Uterus (tissue), 4 donors: ENCODE measurements around the gene DIP2B. TPM values are rescaled to one million over a fixed set of nuclear protein-coding genes. Genes with fewer than 3 reads are reported as not detected.

ENCODE experiments used
- DNase-seq, 2 donors: peaks; one replicate each; pipeline ENCODE4 v3.0.0-alpha.2; 2019 to 2020
- H3K27ac ChIP-seq, 2 donors: fragments of 200-600 bp; sonication (generic); 1 replicate in 1 of 2; 2 replicates in 1 of 2; pipeline ENCODE4 v1.5.1; 2016 to 2018
- H3K27me3 ChIP-seq, 2 donors: fragments of 200-600 bp; sonication (generic); one replicate each; pipeline ENCODE4 v1.5.1; 2018 to 2019; ENCODE audit warnings: control low read depth in 1 of 2
- H3K36me3 ChIP-seq, 2 donors: fragments of 200-600 bp; sonication (generic); one replicate each; pipeline ENCODE4 v1.5.1; 2019; ENCODE audit warnings: control low read depth in 1 of 2
- H3K4me1 ChIP-seq, 2 donors: fragments of 200-600 bp; sonication (generic); one replicate each; pipeline ENCODE4 v1.5.1; 2018 to 2019; ENCODE audit warnings: control low read depth in 1 of 2
- H3K4me3 ChIP-seq, 2 donors: fragments of 200-600 bp; sonication (generic); 1 replicate in 1 of 2; 2 replicates in 1 of 2; pipeline ENCODE4 v1.5.1; 2018 to 2019; ENCODE audit warnings: mild to moderate bottlenecking in 1 of 2
- H3K9me3 ChIP-seq, 2 donors: fragments of 200-600 bp; sonication (generic); one replicate each; pipeline ENCODE4 v1.5.1; 2019; ENCODE audit warnings: control low read depth in 1 of 2
- POLR2A ChIP-seq, 2 donors: fragments of 450-650 bp; IDR thresholded peaks; one replicate each; pipeline ENCODE4 v1.6.1; 2016; ENCODE audit warnings: antibody characterized with exemption in 2 of 2, mild to moderate bottlenecking in 1 of 2, moderate library complexity in 1 of 2
- intact Hi-C: fragments of 100-400 bp; cut with DNase I; formaldehyde crosslinking; loops from one replicate; pipeline ENCODE4 v1.15.1; 2023; ENCODE audit warnings: low total_unique reads
- total RNA-seq, 4 donors: library from RNA; depleted of rRNA in 3 of 4; stranded (reverse); fragments of >200 nt in 3 of 4; gene quantifications; one replicate each; pipeline versions ENCODE4 v1.1.0 to v1.2.4, GENCODE V29; 2014 to 2023
- TF ChIP-seq, protein P1 (sequence below), 4 experiments: fragments of 200-600 bp in 2 of 4; fragments of 450-650 bp in 2 of 4; sonication (generic) in 2 of 4; IDR thresholded peaks; one replicate each; pipeline ENCODE4 v1.5.1; 2016 to 2019; ENCODE audit warnings: antibody characterized with exemption in 4 of 4, mild to moderate bottlenecking in 2 of 4, moderate library complexity in 1 of 4
- donor health status: DM: yes; HTN: yes; CAD: no.

DIP2B gene
- total RNA-seq, 4 donors from 2014 or later, result 5.6 to 47.0 (median 14.9) TPM

GRCh38 chr12:50572287-50572686 lies 67.5 kb downstream of the DIP2B start:
- H3K4me1 ChIP-seq, result peaks cover 24 to 25% of the 10 kb centered on the region in 2 donors
- intact Hi-C loops, result no loop called here
- H3K4me3 ChIP-seq, result no peak overlapping the region
- no peaks in the 10 kb centered on the region for H3K36me3 ChIP-seq
- TF ChIP-seq, protein P1, sequence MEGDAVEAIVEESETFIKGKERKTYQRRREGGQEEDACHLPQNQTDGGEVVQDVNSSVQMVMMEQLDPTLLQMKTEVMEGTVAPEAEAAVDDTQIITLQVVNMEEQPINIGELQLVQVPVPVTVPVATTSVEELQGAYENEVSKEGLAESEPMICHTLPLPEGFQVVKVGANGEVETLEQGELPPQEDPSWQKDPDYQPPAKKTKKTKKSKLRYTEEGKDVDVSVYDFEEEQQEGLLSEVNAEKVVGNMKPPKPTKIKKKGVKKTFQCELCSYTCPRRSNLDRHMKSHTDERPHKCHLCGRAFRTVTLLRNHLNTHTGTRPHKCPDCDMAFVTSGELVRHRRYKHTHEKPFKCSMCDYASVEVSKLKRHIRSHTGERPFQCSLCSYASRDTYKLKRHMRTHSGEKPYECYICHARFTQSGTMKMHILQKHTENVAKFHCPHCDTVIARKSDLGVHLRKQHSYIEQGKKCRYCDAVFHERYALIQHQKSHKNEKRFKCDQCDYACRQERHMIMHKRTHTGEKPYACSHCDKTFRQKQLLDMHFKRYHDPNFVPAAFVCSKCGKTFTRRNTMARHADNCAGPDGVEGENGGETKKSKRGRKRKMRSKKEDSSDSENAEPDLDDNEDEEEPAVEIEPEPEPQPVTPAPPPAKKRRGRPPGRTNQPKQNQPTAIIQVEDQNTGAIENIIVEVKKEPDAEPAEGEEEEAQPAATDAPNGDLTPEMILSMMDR (IDR thresholded peaks at IDR 0.05), result no peak
- TF ChIP-seq POLR2A (IDR thresholded peaks at IDR 0.05), result no peak
- peak overlapping the region; percentile 56 to 57 for H3K27ac ChIP-seq
- H3K9me3 ChIP-seq, result no peaks in the 10 kb centered on the region
- DNase-seq, result peak in 1 of 2 donors; percentile 40
- no peaks in the 10 kb centered on the region for H3K27me3 ChIP-seq

- Histone ChIP-seq H3K27me3 (no peaks in the 10 kb centered on the region), H3K9me3 (no peaks in the 10 kb centered on the region), H3K27ac (peak overlapping the region; percentile 56 to 57), H3K36me3 (no peaks in the 10 kb centered on the region), H3K4me1 (peaks cover 20 to 25% of the 10 kb centered on the region in 2 donors), H3K4me3 (no peak overlapping the region)
- TF ChIP-seq, protein P1 (IDR thresholded peaks at IDR 0.05), result no peak
- DNase-seq, result no peak
- intact Hi-C loops, result no loop called here
Measured at GRCh38 chr12:50572760-50573159, 68.0 kb downstream of the DIP2B start.

DNA sequence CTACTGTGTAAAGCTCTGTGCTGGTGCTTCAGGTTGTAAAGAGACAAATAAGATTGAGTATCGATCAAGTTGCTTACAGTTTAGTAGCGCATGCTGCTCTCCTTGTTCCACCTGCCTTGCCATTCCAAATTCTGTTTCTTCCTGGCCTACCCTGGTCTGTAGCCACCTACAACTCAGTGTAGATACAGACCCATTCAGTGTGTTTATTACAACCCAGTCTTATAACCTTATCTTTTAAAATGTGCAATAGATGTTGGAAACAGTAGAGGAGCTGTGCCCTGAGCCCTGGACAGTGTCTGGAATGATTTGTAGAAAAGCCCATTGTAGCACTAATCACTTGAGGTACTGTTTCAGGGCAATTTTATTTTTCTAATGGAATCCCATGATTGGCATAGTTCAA lies 68.5 kb downstream of the DIP2B start:
- no peak for DNase-seq
- Histone ChIP-seq H3K4me1 (peaks cover 19 to 25% of the 10 kb centered on the region in 2 donors), H3K27ac (peak overlapping the region; percentile 56 to 57), H3K36me3 (no peaks in the 10 kb centered on the region), H3K27me3 (no peaks in the 10 kb centered on the region), H3K4me3 (no peak overlapping the region), H3K9me3 (no peaks in the 10 kb centered on the region)
- intact Hi-C loops, result no loop called here
- TF ChIP-seq, protein P1 (IDR thresholded peaks at IDR 0.05), result no peak
- TF ChIP-seq POLR2A (IDR thresholded peaks at IDR 0.05), result no peak

DNA sequence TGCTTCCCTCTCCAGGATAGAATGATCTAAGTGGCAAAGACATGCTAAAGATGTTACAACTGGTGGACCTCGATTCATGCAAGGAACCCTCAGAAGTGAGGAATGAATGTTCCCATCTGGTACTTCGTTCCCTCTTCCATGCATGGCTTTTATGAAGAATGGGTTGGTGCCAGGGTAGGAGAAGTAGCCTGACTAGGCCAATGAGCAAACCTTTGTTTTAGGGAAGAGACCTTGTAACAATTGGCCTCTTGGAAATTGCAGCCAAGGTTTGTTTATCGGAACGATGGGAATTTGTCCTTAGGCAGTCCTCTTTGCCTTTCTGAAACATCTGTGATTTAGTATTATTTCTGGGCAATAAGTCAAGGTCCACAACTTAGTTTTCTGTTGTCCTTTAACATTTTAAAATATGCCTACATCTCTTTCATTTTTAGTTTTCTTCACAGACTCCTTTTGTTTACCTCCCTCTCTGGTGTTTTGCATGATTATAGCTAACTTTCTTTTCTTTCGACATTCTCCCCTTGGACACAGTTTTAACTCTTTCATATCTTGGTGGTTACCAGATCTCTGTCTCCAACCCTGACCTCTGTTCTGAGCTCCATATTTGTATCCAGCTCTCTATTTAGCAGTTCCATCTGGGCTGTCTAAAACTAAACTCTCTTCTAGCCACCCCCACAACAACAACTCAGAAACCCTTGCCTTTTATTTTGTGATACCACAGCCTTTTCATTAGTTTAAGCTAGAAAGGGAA lies 70.0 kb downstream of the DIP2B start:
- peaks cover 19% of the 10 kb centered on the region in 2 donors for H3K4me1 ChIP-seq
- no peak overlapping the region for H3K4me3 ChIP-seq
- DNase-seq, result no peak
- intact Hi-C loops, result no loop called here
- H3K9me3 ChIP-seq, result no peaks in the 10 kb centered on the region
- TF ChIP-seq, protein P1 (IDR thresholded peaks at IDR 0.05), result no peak
- no peak for TF ChIP-seq POLR2A (IDR thresholded peaks at IDR 0.05)
- H3K36me3 ChIP-seq, result no peaks in the 10 kb centered on the region
- peak overlapping the region; percentile 53 to 61 for H3K27ac ChIP-seq
- no peaks in the 10 kb centered on the region for H3K27me3 ChIP-seq

DNA sequence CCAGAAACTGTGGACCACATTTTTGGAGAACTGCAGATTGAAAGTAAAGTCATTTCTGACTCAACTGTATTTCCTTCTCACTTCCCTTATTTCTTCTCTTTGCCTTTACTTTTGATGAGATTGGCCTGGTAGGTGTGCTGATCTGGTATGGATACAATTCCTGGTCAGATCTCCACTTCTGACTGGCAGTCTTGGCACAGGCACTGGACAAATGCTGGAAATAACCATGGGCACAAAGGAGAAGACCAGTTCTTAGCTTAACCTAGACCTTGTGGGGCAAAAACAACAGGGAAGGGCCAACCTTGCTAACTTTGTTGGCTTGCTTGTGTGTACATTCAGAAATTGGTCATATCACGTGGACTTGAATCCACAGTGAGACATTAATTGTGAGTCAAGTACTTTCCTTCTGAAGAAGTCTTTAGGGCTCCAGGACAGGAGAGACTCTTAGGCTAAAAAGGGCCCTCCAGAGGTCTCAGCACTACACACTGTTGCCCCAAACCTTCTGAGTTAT lies 75.0 kb downstream of the DIP2B start:
- Histone ChIP-seq H3K9me3 (no peaks in the 10 kb centered on the region), H3K27ac (no peak overlapping the region)
- TF ChIP-seq, protein P1 (IDR thresholded peaks at IDR 0.05), result no peak
- TF ChIP-seq POLR2A (IDR thresholded peaks at IDR 0.05), result no peak

More for the DNA sequence above, 75.0 kb downstream of the DIP2B start:
- Histone ChIP-seq H3K27me3 (no peaks in the 10 kb centered on the region), H3K4me3 (no peak overlapping the region), H3K36me3 (no peaks in the 10 kb centered on the region), H3K4me1 (peaks cover 0 to 13% of the 10 kb centered on the region in 2 donors)
- DNase-seq, result no peak
- intact Hi-C loops, result no loop called here
